Sigmoid colon (tissue), 7 donors: Measurements from ENCODE around the gene ZC3HAV1. TPM values are rescaled to one million over a fixed set of nuclear protein-coding genes. Genes with fewer than 3 reads are reported as not detected.
"Not testable (repeated sequence)": the region's sequence is repeated elsewhere in the genome, so short reads cannot be mapped to it uniquely, and the experiment has no call there.

Experiments
- DNase-seq: peaks from one replicate; pipeline ENCODE4 v3.0.0-alpha.2; 2019
- H3K27ac ChIP-seq, 4 donors: fragments of 200-600 bp; sonication (generic); one replicate each; pipeline ENCODE4 v1.5.1; 2016 to 2019; ENCODE audit warnings: mild to moderate bottlenecking in 1 of 4
- H3K27me3 ChIP-seq, 3 donors: fragments of 200-600 bp; sonication (generic); one replicate each; pipeline ENCODE4 v1.5.1; 2019; ENCODE audit warnings: mild to moderate bottlenecking in 1 of 3
- H3K36me3 ChIP-seq, 4 donors: fragments of 200-600 bp; sonication (generic); one replicate each; pipeline ENCODE4 v1.5.1; 2016 to 2019
- H3K4me1 ChIP-seq, 4 donors: fragments of 200-600 bp; sonication (generic); one replicate each; pipeline ENCODE4 v1.5.1; 2017 to 2019
- H3K4me3 ChIP-seq, 4 donors: fragments of 200-600 bp; sonication (generic); one replicate each; pipeline ENCODE4 v1.5.1; 2017 to 2019; ENCODE audit warnings: mild to moderate bottlenecking in 2 of 4, moderate library complexity in 1 of 4
- H3K9me3 ChIP-seq, 4 donors: fragments of 200-600 bp in 3 of 4; sonication (generic) in 3 of 4; one replicate each; pipeline versions ENCODE4 v1.5.1 to v1.6.1; 2013 to 2019
- CTCF ChIP-seq, 4 experiments: fragments of 450-650 bp in 3 of 4; fragments of 200-600 bp in 1 of 4; IDR thresholded peaks; one replicate each; pipeline ENCODE4 v1.5.1; 2016 to 2019; ENCODE audit warnings: antibody characterized with exemption in 4 of 4, mild to moderate bottlenecking in 3 of 4, moderate library complexity in 2 of 4
- EP300 ChIP-seq, 4 donors: sonication (generic); formaldehyde crosslinking; IDR thresholded peaks; one replicate each; pipeline ENCODE4 v1.6.1; 2017; ENCODE audit warnings: antibody characterized with exemption in 4 of 4
- POLR2A ChIP-seq, 2 donors: fragments of 450-650 bp; IDR thresholded peaks; one replicate each; pipeline ENCODE4 v1.6.1; 2016; ENCODE audit warnings: antibody characterized with exemption in 2 of 2, mild to moderate bottlenecking in 2 of 2, moderate library complexity in 2 of 2
- POLR2AphosphoS5 ChIP-seq, 4 donors: sonication (generic); formaldehyde crosslinking; IDR thresholded peaks; one replicate each; pipeline ENCODE4 v1.6.1; 2017; ENCODE audit warnings: antibody characterized with exemption in 4 of 4
- WGBS, 2 donors: extraction: QIAGEN DNeasy Blood & Tissue Kit; methylation state at CpG; one replicate each; pipeline ENCODE4 v1.1.7; 2013; 5-methylcytosine and 5-hydroxymethylcytosine counted together
- intact Hi-C: fragments of 100-400 bp; cut with DNase I; formaldehyde crosslinking; loops from one replicate; pipeline ENCODE4 v1.15.1; 2023
- polyA plus RNA-seq, 3 donors: library from polyadenylated mRNA; stranded (reverse); fragments of 200-250 nt; gene quantifications; one replicate each; pipeline ENCODE4 v1.2.3, GENCODE V29; 2013
- total RNA-seq, 4 donors: library from RNA; depleted of rRNA; stranded (reverse); fragments of >200 nt; gene quantifications; one replicate each; pipeline ENCODE4 v1.1.0, GENCODE V29; 2016
- donor health status: healthy with polysubstance abuse.
- donor health status: Bipolar disorder and iron deficiency.
- donor health status: healthy.

The ZC3HAV1 gene
- total and polyA plus RNA-seq, 7 donors: 4.2 to 29.1 (median 23.4) TPM

- WGBS, 2 donors: 44 to 80% methylated on average over 13 of the region's 13 CpGs
- Histone ChIP-seq H3K27ac (peak overlapping the region in 1 of 4 donors; percentile 11), H3K27me3 (no peaks in the 10 kb centered on the region), H3K4me1 (peaks cover 0 to 14% (median 6%) of the 10 kb centered on the region in 4 donors), H3K4me3 (no peak overlapping the region), H3K9me3 (no peaks in the 10 kb centered on the region), H3K36me3 (no peaks in the 10 kb centered on the region)
- intact Hi-C loops: no loop called here
- TF ChIP-seq CTCF (IDR thresholded peaks at IDR 0.05) (no peak), EP300 (IDR thresholded peaks at IDR 0.05) (no peak), POLR2AphosphoS5 (IDR thresholded peaks at IDR 0.05) (no peak)
- DNase-seq: no peak
Measured at GRCh38 chr7:139095194-139095659, 14.3 kb downstream of the ZC3HAV1 start.

- Histone ChIP-seq H3K27me3 (no peaks in the 10 kb centered on the region), H3K4me1 (peaks cover 0 to 13% (median 6%) of the 10 kb centered on the region in 4 donors), H3K4me3 (no peak overlapping the region), H3K9me3 (no peaks in the 10 kb centered on the region), H3K27ac (peak overlapping the region in 1 of 4 donors; percentile 11), H3K36me3 (no peaks in the 10 kb centered on the region)
- DNase-seq: no peak
- intact Hi-C loops: no loop called here
- no peak for TF ChIP-seq CTCF (IDR thresholded peaks at IDR 0.05)
- no peak for TF ChIP-seq POLR2A (IDR thresholded peaks at IDR 0.05)
- no peak for TF ChIP-seq EP300 (IDR thresholded peaks at IDR 0.05)
- no peak for TF ChIP-seq POLR2AphosphoS5 (IDR thresholded peaks at IDR 0.05)
- 40 to 67% methylated on average over 9 of the region's 9 CpGs for WGBS, 2 donors
Measured at GRCh38 chr7:139094596-139094995, 14.9 kb downstream of the ZC3HAV1 start.

GRCh38 chr7:139094030-139094429, 15.5 kb downstream of the ZC3HAV1 start:
- Histone ChIP-seq H3K4me3 (no peak overlapping the region), H3K4me1 (peaks cover 0 to 7% (median 6%) of the 10 kb centered on the region in 4 donors), H3K36me3 (peaks cover 0 to 5% (median 0%) of the 10 kb centered on the region in 4 donors), H3K9me3 (no peaks in the 10 kb centered on the region), H3K27me3 (no peaks in the 10 kb centered on the region), H3K27ac (peak overlapping the region in 1 of 4 donors; percentile 11)
- intact Hi-C loops: no loop called here
- TF ChIP-seq CTCF (IDR thresholded peaks at IDR 0.05) (no peak), EP300 (IDR thresholded peaks at IDR 0.05) (no peak), POLR2AphosphoS5 (IDR thresholded peaks at IDR 0.05) (no peak), POLR2A (IDR thresholded peaks at IDR 0.05) (no peak)
- no peak for DNase-seq
- 68 to 83% methylated on average over 3 of the region's 3 CpGs for WGBS, 2 donors

GRCh38 chr7:139093512-139093911, 16.0 kb downstream of the ZC3HAV1 start:
- H3K4me1 ChIP-seq: not testable (repeated sequence)

DNA sequence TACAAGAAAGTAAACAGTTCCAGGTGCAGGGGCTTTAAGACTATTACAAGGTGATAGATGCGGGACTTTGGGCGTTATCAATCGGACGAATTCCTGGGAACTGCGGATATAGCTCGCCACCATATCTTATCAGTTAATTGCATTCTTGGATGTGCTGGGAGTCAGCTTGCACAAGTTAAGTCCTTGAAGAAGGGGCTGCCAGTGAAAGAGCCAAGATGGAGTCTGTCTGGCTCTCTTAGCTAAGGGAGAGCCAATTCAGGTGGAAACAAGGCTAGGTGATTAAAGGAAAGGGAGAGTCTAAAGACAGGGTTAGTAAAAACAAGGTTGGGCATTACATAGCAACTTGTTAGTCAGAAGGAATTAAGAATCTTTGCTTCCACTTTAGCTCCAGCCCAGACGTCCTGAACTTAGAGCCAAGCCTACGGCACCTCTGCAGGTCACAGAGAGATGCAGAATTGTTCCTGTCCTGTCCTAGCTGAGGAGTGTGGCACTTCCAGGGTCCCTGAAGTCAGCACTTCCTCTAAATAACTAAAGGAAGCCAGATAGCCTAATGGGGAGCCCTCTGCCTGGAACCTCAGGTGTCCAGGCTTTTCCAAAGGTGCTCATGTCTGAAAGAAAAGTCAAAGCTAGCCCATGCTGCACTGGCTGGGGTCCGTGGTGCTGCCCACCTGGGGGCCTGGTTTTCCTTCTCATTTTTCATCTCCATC, 17.3 kb downstream of the ZC3HAV1 start:
- no peak for TF ChIP-seq EP300 (IDR thresholded peaks at IDR 0.05)
- TF ChIP-seq POLR2AphosphoS5 (IDR thresholded peaks at IDR 0.05): no peak
- no peak for TF ChIP-seq CTCF (IDR thresholded peaks at IDR 0.05)
- no peak for TF ChIP-seq POLR2A (IDR thresholded peaks at IDR 0.05)
- H3K4me1 ChIP-seq: peaks cover 0 to 7% (median 5%) of the 10 kb centered on the region in 4 donors
- no peak overlapping the region for H3K4me3 ChIP-seq
- no peaks in the 10 kb centered on the region for H3K9me3 ChIP-seq
- 83 to 85% methylated on average over 9 of the region's 9 CpGs for WGBS, 2 donors
- peaks cover 0 to 23% (median 9%) of the 10 kb centered on the region in 4 donors for H3K36me3 ChIP-seq
- no peaks in the 10 kb centered on the region for H3K27me3 ChIP-seq
- DNase-seq: no peak
- intact Hi-C loops: no loop called here
- no peak overlapping the region for H3K27ac ChIP-seq

More at GRCh38 chr7:139093512-139093911, 16.0 kb downstream of the ZC3HAV1 start:
- intact Hi-C loops, H3K4me3 ChIP-seq, H3K9me3 ChIP-seq, H3K36me3 ChIP-seq, H3K27me3 ChIP-seq, H3K27ac ChIP-seq, DNase-seq: not testable (repeated sequence)
- WGBS, 2 donors: 69 to 84% methylated on average over 10 of the region's 10 CpGs
